H1 (cell line): ENCODE measurements around the gene VMA21.

Experiments used
- CHD2 ChIP-seq: IDR thresholded peaks from 2 replicates; pipeline ENCODE4 v1.6.1; 2012; ENCODE audit warnings: low read length, improper control_type of control experiment
- TCF12 ChIP-seq: IDR thresholded peaks from 2 replicates; pipeline ENCODE4 v1.6.1; 2011; ENCODE audit warnings: low read depth, mild to moderate bottlenecking, low read length
- TEAD4 ChIP-seq: IDR thresholded peaks from 2 replicates; pipeline ENCODE4 v1.6.1; 2012; ENCODE audit warnings: low read depth, low read length, inconsistent platforms, mixed read lengths
- TF ChIP-seq, protein P1 (sequence below), 3 experiments: IDR thresholded peaks; 1 replicate in 2 of 3; 2 replicates in 1 of 3; pipeline versions ENCODE4 v1.5.1 to v1.6.1; 2011; ENCODE audit warnings: low read length in 3 of 3, mild to moderate bottlenecking in 3 of 3, inconsistent platforms in 2 of 3, low read depth in 1 of 3, moderate library complexity in 1 of 3; ENCODE audit not compliant: insufficient read depth in 1 of 3; ENCODE audit errors: control extremely low read depth in 1 of 3

DNA sequence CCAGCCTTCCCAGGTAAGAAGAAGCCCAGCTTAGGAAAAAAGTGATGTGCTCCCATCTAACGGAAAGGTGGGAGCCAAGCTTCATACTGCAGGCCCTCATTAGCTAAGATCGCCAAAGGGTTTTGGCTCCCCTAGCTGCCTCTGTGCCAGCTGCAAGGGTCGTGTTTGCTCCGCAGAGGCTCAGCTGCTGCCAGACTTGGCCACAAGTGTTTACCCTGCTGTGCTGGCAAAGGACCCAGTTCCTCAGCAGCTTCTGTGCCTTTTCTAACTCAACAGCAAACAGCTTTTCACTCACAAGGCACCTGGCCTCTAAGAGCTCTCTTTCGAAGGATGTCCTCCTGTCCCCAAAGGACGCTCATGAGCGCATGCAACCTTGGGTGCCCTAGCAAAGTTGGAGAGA lies 12.2 kb upstream of the VMA21 start:
- TF ChIP-seq TCF12 (no peak), CHD2 (no peak), TEAD4 (no peak)
- TF ChIP-seq, protein P1, sequence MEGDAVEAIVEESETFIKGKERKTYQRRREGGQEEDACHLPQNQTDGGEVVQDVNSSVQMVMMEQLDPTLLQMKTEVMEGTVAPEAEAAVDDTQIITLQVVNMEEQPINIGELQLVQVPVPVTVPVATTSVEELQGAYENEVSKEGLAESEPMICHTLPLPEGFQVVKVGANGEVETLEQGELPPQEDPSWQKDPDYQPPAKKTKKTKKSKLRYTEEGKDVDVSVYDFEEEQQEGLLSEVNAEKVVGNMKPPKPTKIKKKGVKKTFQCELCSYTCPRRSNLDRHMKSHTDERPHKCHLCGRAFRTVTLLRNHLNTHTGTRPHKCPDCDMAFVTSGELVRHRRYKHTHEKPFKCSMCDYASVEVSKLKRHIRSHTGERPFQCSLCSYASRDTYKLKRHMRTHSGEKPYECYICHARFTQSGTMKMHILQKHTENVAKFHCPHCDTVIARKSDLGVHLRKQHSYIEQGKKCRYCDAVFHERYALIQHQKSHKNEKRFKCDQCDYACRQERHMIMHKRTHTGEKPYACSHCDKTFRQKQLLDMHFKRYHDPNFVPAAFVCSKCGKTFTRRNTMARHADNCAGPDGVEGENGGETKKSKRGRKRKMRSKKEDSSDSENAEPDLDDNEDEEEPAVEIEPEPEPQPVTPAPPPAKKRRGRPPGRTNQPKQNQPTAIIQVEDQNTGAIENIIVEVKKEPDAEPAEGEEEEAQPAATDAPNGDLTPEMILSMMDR (IDR thresholded peaks at IDR 0.05; ENCODE audit: control extremely low read depth in 1 of 3, insufficient read depth in 1 of 3, low read depth in 1 of 3, low read length in 3 of 3): peak in 2 of 3 experiments; percentile 17 to 36; a peak in 2 of 4 replicates
